OCI-LY3 (cell line): ENCODE data around the gene DHX29.

Source experiments
- H2AFZ ChIP-seq: fragments of 200-600, 300-600 bp; shearing (Covaris generic); 2 replicates; pipeline ENCODE4 v1.6.0; 2014; ENCODE audit warnings: antibody characterized with exemption, low read depth, low read length
- H3K27ac ChIP-seq: fragments of 200-600, 300-600 bp; sonication (generic); 2 replicates; pipeline ENCODE4 v1.5.1; 2014; ENCODE audit warnings: mild to moderate bottlenecking, low read length, moderate library complexity, mixed read lengths
- H3K27me3 ChIP-seq: fragments of 200-600, 300-600 bp; sonication (generic); 2 replicates; pipeline ENCODE4 v1.6.1; 2014; ENCODE audit warnings: low read depth, low read length, mixed read lengths
- H3K36me3 ChIP-seq: fragments of 200-600, 300-600 bp; sonication (generic); replicated peaks from 2 replicates; pipeline ENCODE3; 2014; ENCODE audit warnings: low read depth, low read length, mixed read lengths
- H3K4me1 ChIP-seq: fragments of 300-600, 200-600 bp; sonication (generic); 2 replicates; pipeline ENCODE4 v1.6.1; 2014; ENCODE audit warnings: low read length, mixed read lengths
- H3K4me2 ChIP-seq: fragments of 200-600, 300-600 bp; sonication (generic); 2 replicates; pipeline ENCODE4 v1.6.1; 2014; ENCODE audit warnings: low read length, mixed read lengths
- H3K4me3 ChIP-seq: fragments of 300-600, 200-600 bp; sonication (generic); 2 replicates; pipeline ENCODE4 v1.5.1; 2014; ENCODE audit warnings: antibody characterized with exemption, mild to moderate bottlenecking, low read length, moderate library complexity
- H3K79me2 ChIP-seq: fragments of 300-600, 200-600 bp; shearing (Covaris generic); 2 replicates; pipeline ENCODE4 v1.6.1; 2014; ENCODE audit warnings: mild to moderate bottlenecking, low read length, mixed read lengths
- H3K9ac ChIP-seq: fragments of 300-600, 200-600 bp; shearing (Covaris generic); 2 replicates; pipeline ENCODE4 v1.6.0; 2014; ENCODE audit warnings: mild to moderate bottlenecking, low read length, moderate library complexity
- H3K9me3 ChIP-seq: fragments of 200-600, 300-600 bp; shearing (Covaris generic); 2 replicates; pipeline ENCODE4 v1.6.1; 2014; ENCODE audit warnings: low read length, mixed read lengths; ENCODE audit not compliant: insufficient read depth
- H4K20me1 ChIP-seq: fragments of 200-600, 300-600 bp; sonication (generic); 2 replicates; pipeline ENCODE4 v1.6.1; 2016; ENCODE audit warnings: low read length, mixed read lengths; ENCODE audit not compliant: insufficient read depth
- EZH2phosphoT487 ChIP-seq: fragments of 200-600 bp; shearing (Covaris generic); IDR thresholded peaks from 2 replicates; pipeline ENCODE4 v1.6.1; 2018; ENCODE audit warnings: antibody characterized with exemption, mixed run types, low read depth
- TF ChIP-seq, protein P1 (sequence below): fragments of 200-600, 300-600 bp; sonication (generic); IDR thresholded peaks from 2 replicates; pipeline ENCODE4 v1.5.1; 2014; ENCODE audit warnings: antibody characterized with exemption, low read length, low read depth

The DHX29 gene

DNA sequence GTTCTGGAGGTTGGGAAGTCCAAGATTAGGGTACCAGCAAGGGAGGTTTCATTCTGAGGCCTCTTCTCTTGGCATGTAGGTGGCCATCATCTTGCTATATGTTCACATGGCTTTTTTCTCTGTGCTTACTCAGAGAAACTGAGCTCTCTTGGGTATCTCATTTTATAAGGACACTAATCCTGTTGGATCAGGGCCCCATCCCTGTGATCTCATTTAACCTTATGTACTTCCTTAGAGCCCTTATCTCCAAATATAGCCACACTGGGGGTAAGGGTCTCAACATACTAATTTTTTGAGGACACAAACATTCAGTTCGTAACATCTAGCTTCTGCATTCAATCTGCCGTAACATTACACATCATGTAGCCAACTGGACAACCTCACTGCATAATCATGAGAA, 6.6 kb downstream of the DHX29 start:
- no peak for TF ChIP-seq EZH2phosphoT487
- TF ChIP-seq, protein P1, sequence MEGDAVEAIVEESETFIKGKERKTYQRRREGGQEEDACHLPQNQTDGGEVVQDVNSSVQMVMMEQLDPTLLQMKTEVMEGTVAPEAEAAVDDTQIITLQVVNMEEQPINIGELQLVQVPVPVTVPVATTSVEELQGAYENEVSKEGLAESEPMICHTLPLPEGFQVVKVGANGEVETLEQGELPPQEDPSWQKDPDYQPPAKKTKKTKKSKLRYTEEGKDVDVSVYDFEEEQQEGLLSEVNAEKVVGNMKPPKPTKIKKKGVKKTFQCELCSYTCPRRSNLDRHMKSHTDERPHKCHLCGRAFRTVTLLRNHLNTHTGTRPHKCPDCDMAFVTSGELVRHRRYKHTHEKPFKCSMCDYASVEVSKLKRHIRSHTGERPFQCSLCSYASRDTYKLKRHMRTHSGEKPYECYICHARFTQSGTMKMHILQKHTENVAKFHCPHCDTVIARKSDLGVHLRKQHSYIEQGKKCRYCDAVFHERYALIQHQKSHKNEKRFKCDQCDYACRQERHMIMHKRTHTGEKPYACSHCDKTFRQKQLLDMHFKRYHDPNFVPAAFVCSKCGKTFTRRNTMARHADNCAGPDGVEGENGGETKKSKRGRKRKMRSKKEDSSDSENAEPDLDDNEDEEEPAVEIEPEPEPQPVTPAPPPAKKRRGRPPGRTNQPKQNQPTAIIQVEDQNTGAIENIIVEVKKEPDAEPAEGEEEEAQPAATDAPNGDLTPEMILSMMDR = no peak
- H2AFZ ChIP-seq = no peak overlapping the region
- no peaks in the 10 kb centered on the region for H3K27me3 ChIP-seq
- H3K4me1 ChIP-seq = peaks cover 17% of the 10 kb centered on the region
- H3K9me3 ChIP-seq = 0 out of 2 replicates have a peak, but pooled peaks cover 9% of the 10 kb centered on the region
- no peak overlapping the region for H3K4me3 ChIP-seq
- no peak overlapping the region for H3K9ac ChIP-seq
- peaks cover 47% of the 10 kb centered on the region for H3K36me3 ChIP-seq
- H3K79me2 ChIP-seq = peaks cover 41% of the 10 kb centered on the region
- no peak overlapping the region for H3K4me2 ChIP-seq
- H4K20me1 ChIP-seq = no peaks in the 10 kb centered on the region
- H3K27ac ChIP-seq = no peak overlapping the region

DNA sequence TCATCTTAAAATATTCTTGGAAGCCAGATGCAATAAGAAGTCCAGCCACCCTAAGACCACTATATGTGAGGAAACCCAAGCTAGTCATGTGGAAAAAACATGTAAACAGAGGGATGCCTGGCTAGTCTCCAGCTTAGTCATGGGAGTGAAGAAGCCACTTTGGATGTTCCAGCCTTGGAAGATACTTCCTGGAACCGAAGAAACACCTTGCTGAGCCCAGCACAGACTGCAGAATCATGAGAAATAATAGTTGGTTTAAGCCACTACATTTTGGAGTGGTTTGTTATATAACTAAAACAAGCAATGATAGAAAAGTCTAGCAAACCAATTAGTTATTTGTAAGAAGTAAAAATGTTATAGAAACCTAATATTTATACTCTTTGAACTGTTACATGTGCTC, 12.6 kb downstream of the DHX29 start:
- Histone ChIP-seq H3K9me3 (no peaks in the 10 kb centered on the region), H3K9ac (no peak overlapping the region), H3K27me3 (no peaks in the 10 kb centered on the region), H3K4me3 (no peak overlapping the region), H3K79me2 (no peaks in the 10 kb centered on the region; the same call in 1 of the 2 replicates), H2AFZ (no peak overlapping the region), H3K36me3 (peaks cover 37% of the 10 kb centered on the region), H3K4me1 (no peaks in the 10 kb centered on the region), H4K20me1 (no peaks in the 10 kb centered on the region), H3K27ac (no peak overlapping the region), H3K4me2 (no peak overlapping the region)
- no peak for TF ChIP-seq EZH2phosphoT487
- TF ChIP-seq, protein P1 = no peak

DNA sequence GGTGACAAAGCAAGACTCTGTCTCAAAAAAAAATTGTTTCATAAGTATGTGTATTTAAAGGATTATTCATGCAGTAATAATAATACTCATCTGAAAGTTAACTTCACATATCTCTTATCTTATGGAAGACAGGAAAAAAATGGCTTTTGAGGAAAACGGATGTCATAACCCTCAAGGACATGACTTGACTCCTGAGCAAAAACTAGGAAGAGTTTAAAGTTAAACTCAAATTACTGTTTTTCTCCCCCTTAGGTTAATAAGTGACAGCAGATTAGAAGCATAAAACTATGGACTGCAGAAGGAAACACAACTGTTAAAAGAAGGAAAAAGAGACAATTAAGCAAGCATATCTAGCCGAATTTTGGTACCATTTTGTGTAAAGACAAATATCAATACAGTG, 16.5 kb downstream of the DHX29 start:
- Histone ChIP-seq H3K36me3 (peaks cover 24% of the 10 kb centered on the region), H2AFZ (no peak overlapping the region), H3K9me3 (no peaks in the 10 kb centered on the region), H3K9ac (no peak overlapping the region), H3K27ac (no peak overlapping the region), H4K20me1 (no peaks in the 10 kb centered on the region), H3K4me1 (no peaks in the 10 kb centered on the region), H3K79me2 (no peaks in the 10 kb centered on the region), H3K4me3 (no peak overlapping the region), H3K4me2 (no peak overlapping the region), H3K27me3 (no peaks in the 10 kb centered on the region)
- no peak for TF ChIP-seq EZH2phosphoT487
- TF ChIP-seq, protein P1 = no peak

DNA sequence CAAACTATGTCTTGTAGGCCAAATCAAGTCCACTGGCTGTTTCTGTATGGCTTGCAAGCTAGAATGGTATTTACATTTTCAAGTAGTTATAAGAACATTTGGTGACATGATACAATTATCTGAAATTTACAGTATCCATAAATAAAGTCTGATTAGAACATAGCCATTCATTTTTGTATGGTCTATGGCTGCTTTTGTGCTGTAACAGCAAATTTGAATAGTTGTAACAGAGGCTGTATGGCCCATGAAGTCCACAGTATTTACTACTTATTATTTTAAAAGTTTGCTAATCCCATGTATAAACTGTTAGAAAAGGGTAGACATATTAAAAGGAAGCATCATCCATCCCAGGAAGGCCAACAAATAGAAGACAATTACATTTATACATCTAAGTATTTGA, 17.7 kb downstream of the DHX29 start:
- H3K9ac ChIP-seq = no peak overlapping the region
- H4K20me1 ChIP-seq = no peaks in the 10 kb centered on the region
- H3K4me2 ChIP-seq = no peak overlapping the region
- TF ChIP-seq, protein P1 = no peak
- no peak for TF ChIP-seq EZH2phosphoT487
- H3K79me2 ChIP-seq = no peaks in the 10 kb centered on the region
- no peaks in the 10 kb centered on the region for H3K9me3 ChIP-seq
- no peak overlapping the region for H3K27ac ChIP-seq
- no peak overlapping the region for H3K4me3 ChIP-seq
- H3K27me3 ChIP-seq = no peaks in the 10 kb centered on the region
- no peaks in the 10 kb centered on the region for H3K4me1 ChIP-seq
- peaks cover 16% of the 10 kb centered on the region for H3K36me3 ChIP-seq
- no peak overlapping the region for H2AFZ ChIP-seq
